OCI-LY3 (cell line): Measurements from ENCODE around the gene FEZF1.

Experiments
- EZH2phosphoT487 ChIP-seq: fragments of 200-600 bp; shearing (Covaris generic); IDR thresholded peaks from 2 replicates; pipeline ENCODE4 v1.6.1; 2018; ENCODE audit warnings: antibody characterized with exemption, mixed run types, low read depth
- TF ChIP-seq, protein P1 (sequence below): fragments of 200-600, 300-600 bp; sonication (generic); IDR thresholded peaks from 2 replicates; pipeline ENCODE4 v1.5.1; 2014; ENCODE audit warnings: antibody characterized with exemption, low read length, low read depth

DNA sequence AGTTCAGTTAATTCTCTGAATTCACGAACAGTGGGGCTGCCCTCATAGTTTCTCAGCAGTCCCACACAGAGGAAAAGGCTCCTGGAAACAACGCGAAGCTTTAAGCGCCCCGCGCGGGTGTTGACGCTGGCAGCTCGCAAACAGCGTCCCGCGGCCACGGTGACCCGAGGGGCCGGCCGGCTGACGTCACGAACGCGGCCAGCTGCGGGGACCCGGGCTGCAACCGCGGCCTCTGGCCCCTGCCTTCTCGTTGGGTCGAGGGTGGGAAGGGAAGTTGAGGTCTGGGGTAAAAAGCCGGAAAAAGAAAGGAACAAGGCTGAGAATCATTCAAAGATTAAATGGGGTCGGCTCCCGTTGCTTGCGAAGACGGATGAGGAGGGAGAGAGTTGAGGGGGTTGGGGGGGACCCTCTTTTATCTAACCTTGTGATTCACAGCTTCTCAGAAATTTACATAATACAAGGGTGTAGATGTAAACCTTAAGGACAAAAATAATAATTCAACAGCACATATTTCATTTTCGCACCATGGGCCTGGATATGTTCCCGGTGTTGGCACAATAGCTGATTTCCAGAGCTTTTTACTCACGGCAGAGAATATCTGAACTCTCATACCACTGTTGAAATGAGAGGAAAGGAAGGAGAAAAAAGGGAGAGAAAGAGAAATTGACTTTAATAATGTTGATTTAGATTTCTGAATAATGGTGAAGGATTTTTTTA lies 7.3 kb upstream of the FEZF1 start:
- TF ChIP-seq, protein P1, sequence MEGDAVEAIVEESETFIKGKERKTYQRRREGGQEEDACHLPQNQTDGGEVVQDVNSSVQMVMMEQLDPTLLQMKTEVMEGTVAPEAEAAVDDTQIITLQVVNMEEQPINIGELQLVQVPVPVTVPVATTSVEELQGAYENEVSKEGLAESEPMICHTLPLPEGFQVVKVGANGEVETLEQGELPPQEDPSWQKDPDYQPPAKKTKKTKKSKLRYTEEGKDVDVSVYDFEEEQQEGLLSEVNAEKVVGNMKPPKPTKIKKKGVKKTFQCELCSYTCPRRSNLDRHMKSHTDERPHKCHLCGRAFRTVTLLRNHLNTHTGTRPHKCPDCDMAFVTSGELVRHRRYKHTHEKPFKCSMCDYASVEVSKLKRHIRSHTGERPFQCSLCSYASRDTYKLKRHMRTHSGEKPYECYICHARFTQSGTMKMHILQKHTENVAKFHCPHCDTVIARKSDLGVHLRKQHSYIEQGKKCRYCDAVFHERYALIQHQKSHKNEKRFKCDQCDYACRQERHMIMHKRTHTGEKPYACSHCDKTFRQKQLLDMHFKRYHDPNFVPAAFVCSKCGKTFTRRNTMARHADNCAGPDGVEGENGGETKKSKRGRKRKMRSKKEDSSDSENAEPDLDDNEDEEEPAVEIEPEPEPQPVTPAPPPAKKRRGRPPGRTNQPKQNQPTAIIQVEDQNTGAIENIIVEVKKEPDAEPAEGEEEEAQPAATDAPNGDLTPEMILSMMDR = no peak
- TF ChIP-seq EZH2phosphoT487 = no peak
